ENCODE results near the gene RARRES2. TPM values are rescaled to one million over a fixed set of nuclear protein-coding genes. Genes with fewer than 3 reads are reported as not detected.

Gene RARRES2
- total RNA-seq, 4 donors from 2014 or later = 12.8 to 23.4 (median 16.5) TPM

- H3K36me3 ChIP-seq = peaks cover 32% of the 10 kb centered on the region
- no peak for DNase-seq (ENCODE audit: low spot score in 2 of 2)
- no peak overlapping the region for H3K27ac ChIP-seq
- no peak overlapping the region for H3K4me3 ChIP-seq
- WGBS = 83% methylated on average over 23 of the region's 79 CpGs
- no peak for TF ChIP-seq POLR2AphosphoS5 (IDR thresholded peaks at IDR 0.05)
- no peak for TF ChIP-seq EP300 (IDR thresholded peaks at IDR 0.05)
- TF ChIP-seq CTCF (IDR thresholded peaks at IDR 0.05) = no peak
- no peak for TF ChIP-seq POLR2A (IDR thresholded peaks at IDR 0.05)
- H3K4me1 ChIP-seq = peaks cover 66% of the 10 kb centered on the region
- H3K9me3 ChIP-seq = no peaks in the 10 kb centered on the region
- H3K27me3 ChIP-seq = no peaks in the 10 kb centered on the region
Observed at GRCh38 chr7:150372271-150373048, 31.0 kb upstream of the RARRES2 start.

GRCh38 chr7:150371996-150372270, 30.5 kb upstream of the RARRES2 start:
- Histone ChIP-seq H3K4me3 (no peak overlapping the region), H3K36me3 (peaks cover 32% of the 10 kb centered on the region), H3K4me1 (peaks cover 69% of the 10 kb centered on the region), H3K27me3 (no peaks in the 10 kb centered on the region), H3K9me3 (no peaks in the 10 kb centered on the region), H3K27ac (no peak overlapping the region)
- TF ChIP-seq POLR2A (IDR thresholded peaks at IDR 0.05) (no peak), CTCF (IDR thresholded peaks at IDR 0.05) (no peak), POLR2AphosphoS5 (IDR thresholded peaks at IDR 0.05) (no peak), EP300 (IDR thresholded peaks at IDR 0.05) (no peak)
- 97% methylated on average over 27 of the region's 30 CpGs for WGBS
- DNase-seq (ENCODE audit: low spot score in 2 of 2) = no peak

- Histone ChIP-seq H3K9me3 (no peaks in the 10 kb centered on the region), H3K36me3 (peaks cover 32% of the 10 kb centered on the region), H3K27ac (no peak overlapping the region), H3K27me3 (no peaks in the 10 kb centered on the region), H3K4me1 (peaks cover 64% of the 10 kb centered on the region), H3K4me3 (no peak overlapping the region)
- no peak for TF ChIP-seq POLR2A (IDR thresholded peaks at IDR 0.05)
- TF ChIP-seq EP300 (IDR thresholded peaks at IDR 0.05) = no peak
- no peak for TF ChIP-seq POLR2AphosphoS5 (IDR thresholded peaks at IDR 0.05)
- TF ChIP-seq CTCF (IDR thresholded peaks at IDR 0.05) = no peak
- DNase-seq (ENCODE audit: low spot score in 2 of 2) = peak in 1 of 2 donors; percentile 77
- 93% methylated on average over 25 of the region's 48 CpGs for WGBS
Observed at GRCh38 chr7:150371131-150371995, 29.9 kb upstream of the RARRES2 start.

GRCh38 chr7:150370612-150371071, 29.2 kb upstream of the RARRES2 start:
- peaks cover 58% of the 10 kb centered on the region for H3K4me1 ChIP-seq
- H3K36me3 ChIP-seq = peaks cover 32% of the 10 kb centered on the region
- no peaks in the 10 kb centered on the region for H3K27me3 ChIP-seq
- TF ChIP-seq POLR2A (IDR thresholded peaks at IDR 0.05) = no peak
- no peak for TF ChIP-seq POLR2AphosphoS5 (IDR thresholded peaks at IDR 0.05)
- no peak for TF ChIP-seq CTCF (IDR thresholded peaks at IDR 0.05)
- no peak for TF ChIP-seq EP300 (IDR thresholded peaks at IDR 0.05)
- no peaks in the 10 kb centered on the region for H3K9me3 ChIP-seq
- peak in 1 of 2 donors; percentile 31 for DNase-seq (ENCODE audit: low spot score in 2 of 2)
- whole genome bisulfite sequencing = 88% methylated on average over 2 of the region's 3 CpGs
- H3K27ac ChIP-seq = no peak overlapping the region
- no peak overlapping the region for H3K4me3 ChIP-seq

Measured in suprapubic skin (tissue), 4 donors.